Embryonic facial prominence (tissue), 1 donor: Measurements from ENCODE around the gene LCP2.
"Not testable (repeated sequence)": the region's sequence is repeated elsewhere in the genome, so short reads cannot be mapped to it uniquely, and the experiment has no call there.

Source experiments
- DNase-seq: peaks from one replicate; pipeline ENCODE4 v3.0.0-alpha.2; 2016; ENCODE audit errors: extremely low spot score

The LCP2 gene

DNA sequence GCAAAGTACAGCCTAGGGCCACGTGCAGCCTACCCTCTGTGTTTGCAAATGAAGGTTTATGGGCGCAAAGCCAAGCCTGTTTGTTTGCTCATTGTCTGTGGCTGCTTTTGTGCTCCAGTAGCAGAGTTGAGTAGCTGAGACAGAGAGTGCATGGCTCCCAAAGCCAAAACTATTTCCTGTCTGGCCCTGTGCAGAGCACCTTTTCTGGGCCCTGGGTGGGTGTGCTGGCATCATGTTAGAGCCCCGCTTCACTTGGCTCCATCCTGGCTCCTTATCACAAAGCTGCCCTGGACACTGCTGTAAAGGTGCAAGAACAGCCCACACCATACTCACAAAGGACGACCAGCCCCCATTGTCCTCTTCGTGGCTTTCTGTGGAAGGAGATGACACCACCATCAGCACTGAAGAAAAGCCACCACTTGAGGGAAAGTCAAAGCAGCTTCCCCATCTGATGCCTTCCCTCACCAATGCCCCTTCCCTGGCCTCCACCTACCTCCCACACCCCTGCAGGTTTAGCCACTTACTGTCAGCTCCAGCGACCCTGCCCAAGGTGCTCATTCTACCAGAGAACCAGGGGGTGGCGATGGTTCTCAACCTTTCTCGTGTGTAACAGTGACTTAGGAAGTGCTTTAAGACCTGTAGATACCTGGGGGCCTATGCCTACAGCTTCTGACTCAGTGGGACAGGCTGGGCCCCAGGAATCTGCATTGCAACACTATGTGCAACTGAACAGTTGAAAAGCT lies 23.4 kb downstream of the LCP2 start:
- no peak for DNase-seq

DNA sequence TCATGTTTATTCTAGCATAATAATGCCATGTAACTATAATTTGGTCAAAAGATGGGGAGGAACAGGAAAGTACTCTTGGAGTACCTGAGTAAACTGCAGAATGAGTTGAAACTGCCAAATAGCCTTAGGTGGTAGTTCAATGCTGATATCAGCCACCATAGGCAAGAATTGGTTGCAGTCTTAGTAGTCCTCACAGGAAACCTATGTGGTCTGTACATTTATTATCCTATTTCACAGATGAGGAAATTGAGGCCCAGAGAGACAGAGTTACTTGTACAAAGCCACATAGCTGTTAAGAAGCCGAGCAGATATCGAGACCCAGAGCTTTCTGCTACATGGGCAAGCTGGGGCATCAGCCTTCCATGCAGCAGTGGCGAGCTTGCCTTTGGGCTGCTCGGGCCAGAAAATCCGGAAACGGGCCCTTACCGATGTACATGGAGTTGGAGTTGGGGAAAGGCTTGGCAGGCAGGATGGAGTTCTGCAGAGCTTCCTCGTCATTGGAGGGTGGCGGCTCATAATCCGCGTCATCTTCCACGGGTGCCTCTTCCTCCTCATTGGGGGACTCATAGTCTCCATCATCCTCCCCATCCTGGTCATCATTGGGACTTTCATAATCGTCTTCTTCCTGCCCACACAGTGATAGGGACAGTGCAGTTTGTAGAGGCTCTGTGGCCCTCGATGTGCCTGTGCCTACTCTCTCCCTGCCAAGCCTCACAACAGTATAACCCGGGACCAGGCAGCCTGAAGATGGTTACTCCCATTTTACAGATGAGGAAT lies 27.1 kb downstream of the LCP2 start:
- no peak for DNase-seq

DNA sequence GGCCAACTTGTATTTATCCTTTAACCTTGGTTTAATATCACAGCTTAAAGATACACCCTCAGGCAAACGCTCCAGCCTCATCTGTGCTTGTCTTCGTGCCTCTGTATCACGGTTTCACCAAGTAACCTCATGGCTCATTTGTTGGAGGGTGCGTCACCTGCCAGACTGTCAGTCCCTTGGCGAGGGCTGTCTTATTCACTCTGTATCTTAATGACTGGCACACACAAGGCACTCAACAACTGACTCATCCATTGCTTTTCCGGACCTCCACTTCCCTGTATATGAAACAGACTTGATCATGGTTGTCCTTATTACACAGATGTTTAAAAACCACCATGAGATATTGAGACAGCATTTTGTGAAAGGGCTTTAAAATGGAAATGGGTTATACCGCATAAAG lies 28.0 kb downstream of the LCP2 start:
- no peak for DNase-seq

DNA sequence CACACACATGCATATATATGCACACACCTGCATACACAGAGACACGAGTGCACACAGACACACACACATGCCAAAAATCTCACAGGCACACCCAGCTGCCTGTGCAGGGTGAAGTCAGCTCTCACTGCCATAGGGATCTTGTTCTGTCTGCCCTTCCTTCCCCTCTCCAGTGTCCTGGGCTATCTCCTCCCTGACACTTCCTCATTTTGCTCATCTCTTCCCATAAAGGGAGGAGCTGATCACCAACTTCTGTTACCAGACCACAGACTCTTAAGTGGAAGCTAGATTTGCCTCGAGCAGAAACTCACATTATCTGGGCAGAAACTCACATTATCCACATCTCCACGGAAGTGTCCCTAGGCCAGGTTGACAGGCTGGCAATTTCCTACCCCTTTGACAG lies 28.7 kb downstream of the LCP2 start:
- no peak for DNase-seq

DNA sequence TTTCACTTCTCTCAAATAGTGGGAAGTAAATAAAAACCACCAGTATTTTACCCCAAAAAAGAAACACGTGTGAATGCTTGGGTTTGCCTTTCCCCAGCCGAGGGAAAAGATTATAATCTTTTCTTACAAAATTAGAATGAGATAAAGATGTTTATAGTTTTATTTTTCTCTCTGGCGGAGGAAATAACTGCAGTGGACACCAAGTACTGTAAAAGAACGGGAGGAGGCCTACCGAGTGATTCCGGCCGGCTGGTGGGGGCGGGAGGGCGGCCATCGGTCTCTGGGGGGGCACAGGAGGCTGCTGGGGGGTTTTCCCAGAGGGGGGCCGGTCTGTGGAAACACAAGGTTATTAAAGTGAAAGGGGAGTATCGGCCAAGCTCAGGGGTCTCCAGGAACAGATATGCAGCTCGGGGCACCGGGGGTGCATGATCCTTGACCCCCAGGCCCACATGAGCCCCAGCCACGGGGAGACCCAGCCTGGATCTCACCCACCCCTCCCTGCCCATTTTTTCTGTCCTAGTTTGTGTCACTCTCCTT lies 29.4 kb downstream of the LCP2 start:
- DNase-seq: no peak

DNA sequence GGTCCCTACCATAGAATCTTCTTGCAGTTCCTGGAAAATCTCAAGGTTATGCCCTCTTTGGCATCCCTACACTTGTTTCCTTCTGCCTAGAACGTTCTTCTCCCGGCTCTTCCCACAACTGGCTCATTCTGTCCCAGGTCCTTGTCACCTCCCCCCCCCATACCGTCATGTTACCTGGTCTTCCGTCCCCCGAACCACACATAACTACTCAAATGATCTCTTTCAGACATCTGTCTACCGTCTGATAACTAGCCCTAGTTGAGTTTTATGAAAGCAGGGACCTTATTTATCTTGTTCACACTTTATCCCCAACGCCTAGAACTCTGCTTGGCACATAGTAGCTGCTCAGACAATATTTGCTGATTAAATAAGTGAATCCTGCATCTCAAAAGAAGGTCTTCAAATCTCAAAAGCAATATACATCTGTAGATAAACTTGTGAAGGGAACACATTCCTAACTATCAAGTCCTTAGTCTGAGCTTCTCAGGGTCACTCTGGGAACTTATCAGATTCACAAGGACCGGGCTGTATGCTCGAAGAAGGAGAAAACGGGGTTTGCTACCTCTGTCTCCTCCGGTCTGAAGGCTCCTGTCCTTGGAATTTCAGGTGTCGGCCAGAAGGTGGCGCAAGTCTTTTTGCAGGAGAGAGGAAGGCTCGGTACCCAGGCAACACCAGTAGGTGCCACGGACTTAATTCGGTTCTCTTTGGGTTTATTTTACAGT lies 30.0 kb downstream of the LCP2 start:
- DNase-seq: peak; percentile 44

DNA sequence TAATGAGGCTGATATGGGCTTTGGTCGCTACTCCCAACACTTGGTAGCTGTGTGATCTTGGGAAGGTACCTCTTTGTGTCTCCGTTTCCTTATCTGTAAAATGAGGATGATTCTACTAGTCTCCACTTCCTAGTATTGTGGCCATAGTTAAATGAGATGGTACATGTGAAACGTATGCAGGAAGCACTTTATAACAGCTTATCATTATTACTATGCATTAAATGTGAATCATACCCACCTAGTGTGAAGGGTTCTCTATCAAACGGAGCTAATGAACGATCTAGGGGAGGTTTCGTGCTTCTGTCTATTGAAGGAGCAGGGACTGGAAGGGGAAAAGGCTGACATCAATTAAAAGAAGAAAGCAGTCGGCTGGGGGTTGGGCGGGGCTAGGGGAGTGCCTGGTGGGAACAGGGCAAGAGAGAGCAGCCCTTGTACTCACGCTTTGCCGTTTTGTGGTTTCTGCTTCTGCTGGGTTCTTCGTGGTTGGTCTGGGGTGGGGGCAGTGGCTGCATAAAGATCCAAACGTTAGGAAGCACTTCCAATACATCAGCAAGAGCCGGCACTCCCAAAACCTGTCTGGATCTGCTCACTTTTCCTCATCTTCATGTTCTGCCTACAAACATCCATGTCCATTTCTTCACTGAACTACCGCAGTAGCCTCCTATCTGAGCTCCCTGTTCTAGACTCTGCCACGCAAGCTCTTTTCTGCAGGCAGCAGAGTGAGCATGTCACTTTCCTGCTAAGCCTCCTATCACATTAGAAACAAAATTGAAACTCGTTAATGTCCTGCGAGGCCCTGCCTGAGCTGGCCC lies 30.8 kb downstream of the LCP2 start:
- DNase-seq: no peak

DNA sequence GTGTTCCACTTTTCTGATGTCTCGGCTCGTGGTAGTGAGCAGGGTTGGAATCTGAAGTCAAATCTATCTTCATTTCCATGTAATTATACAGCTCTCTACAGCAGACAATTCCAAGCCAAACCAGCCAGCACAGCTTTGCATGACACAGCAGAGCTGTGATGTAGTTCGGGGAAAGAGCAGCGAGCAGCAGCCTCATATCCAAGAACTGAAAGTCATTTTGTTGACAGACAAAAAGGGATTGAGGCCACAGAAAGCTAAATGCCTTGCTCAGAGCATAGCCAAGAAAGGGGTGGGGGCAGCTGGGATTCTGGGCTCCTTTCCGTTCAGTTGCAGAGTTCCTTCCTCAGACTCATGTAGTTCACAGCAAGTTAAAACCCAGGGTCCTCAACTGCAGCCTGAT lies 32.1 kb downstream of the LCP2 start:
- peak; percentile 60 for DNase-seq

DNA sequence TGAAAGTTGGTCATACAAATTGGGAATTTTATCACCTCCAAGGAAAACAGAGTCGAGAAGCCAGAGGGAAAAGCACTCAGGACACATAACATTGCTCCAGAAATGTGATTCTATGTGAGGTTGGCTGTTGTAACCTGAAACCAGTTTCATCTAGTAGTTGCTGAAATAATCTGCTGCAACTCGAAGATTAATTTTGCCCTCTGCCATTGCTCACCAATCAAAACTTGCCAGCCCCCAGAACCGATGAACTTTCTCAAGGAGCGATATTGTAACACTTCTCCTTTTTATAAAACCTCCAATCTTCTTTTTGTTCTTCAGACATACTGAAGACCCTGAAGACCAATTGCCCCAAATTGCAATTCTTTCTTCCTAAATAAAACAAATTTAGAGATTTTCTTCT lies 33.7 kb downstream of the LCP2 start:
- no peak for DNase-seq

DNA sequence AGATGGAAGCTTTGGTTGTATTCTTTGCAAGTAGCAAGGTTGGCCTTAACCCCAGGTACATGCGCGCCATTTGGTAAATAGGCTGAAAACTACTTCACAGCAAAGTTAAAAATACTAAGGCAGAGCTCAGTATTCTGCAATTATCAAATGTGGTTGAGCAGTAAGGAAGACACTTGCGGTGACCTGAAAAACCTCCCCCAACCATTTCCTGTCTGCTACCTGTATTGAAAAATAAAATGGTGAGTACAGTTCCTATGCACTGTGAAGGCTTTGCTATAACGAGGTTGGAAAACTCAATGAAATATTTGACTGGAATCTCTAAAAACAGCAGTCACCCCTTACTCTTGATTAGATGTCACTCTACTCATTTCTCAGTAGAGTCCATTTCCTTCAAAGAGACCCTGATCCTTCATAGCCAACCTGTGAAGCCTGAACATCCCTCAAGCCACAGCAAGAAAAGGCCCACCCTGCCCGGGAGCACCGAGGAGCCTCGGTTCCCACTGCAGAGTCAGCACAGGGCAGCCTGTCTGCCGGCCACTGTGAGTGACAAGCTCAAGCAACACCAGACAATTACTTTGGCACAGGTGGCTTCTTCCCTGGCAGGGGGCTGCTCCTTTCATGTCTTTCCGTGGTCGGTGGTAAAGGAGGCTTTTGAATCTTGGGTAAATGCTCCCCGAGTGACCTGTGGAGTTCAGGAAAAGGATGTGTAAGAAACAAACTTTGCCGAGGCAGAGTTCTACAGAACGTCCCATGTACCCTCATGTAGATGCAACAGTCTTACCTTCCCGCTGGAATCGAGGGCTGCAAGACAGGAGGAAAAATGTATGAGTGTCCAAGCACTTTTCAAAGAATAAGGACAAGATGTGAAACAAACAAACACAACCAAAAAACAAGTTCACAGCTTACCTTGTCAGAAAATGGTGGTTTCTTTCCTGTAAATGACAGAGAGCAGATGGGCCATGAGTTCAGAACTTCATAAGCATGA lies 35.2 kb downstream of the LCP2 start:
- no peak for DNase-seq

DNA sequence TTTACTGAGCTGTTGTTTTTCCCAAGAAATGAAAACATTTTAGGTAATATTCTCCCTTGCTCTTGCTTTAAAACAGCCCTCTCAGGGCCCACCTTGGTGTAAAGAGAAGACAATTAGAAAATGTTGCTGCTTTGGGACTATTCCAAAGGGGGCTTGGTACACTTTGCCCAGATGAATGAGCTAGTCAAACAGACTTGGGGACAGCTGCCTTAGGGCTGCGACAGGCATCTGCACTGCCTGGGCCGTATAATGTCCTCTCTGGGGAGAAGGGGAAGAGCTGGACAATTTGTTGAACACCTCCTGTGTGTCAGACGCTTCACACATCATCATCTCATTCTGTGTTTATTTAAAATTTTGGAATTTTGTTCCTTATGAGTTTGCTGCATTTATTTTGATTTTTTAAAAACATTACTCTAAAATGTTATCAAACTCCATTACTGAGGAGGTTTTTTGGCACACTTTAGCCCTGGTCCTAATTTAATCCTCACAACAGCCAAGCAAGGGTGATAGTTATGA lies 36.0 kb downstream of the LCP2 start:
- no peak for DNase-seq

DNA sequence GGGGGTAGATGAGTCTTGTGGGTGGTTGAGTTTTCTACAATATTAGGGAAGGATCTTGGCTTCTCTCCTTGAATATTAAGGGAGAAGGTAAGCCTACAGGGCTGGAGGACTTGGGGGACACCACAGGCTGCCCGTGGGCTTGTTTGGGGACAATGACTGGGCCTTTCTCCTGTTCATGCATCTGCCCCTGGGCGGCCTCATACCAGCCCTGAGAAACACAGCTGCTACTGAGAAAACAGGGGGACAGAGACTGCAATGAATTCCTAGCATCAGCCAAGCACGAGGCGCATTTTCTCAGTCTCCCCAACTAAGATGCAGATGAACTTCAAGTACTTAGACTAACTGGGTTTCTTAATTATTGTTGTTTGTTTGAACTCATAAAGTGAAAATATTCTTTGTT lies 40.2 kb downstream of the LCP2 start:
- DNase-seq: no peak

DNA sequence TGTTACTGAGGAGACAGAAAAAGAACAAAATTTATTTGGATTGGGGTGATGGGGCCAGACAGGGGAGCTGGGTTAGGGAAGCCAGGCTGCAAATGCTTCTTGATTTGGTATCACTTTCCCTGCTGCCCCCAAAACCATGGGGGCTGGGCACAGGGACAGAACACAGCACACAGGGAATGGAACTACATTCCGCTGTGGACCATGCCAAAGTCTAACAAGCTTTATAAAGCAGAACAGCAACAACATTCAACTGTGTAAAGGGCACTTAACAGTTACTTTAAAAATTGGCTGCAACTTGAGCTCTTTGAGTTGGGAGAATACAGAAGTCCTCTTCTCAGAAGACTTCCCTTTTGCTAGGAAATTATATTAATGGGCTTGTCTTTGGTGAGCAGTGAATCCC lies 41.0 kb downstream of the LCP2 start:
- no peak for DNase-seq

DNA sequence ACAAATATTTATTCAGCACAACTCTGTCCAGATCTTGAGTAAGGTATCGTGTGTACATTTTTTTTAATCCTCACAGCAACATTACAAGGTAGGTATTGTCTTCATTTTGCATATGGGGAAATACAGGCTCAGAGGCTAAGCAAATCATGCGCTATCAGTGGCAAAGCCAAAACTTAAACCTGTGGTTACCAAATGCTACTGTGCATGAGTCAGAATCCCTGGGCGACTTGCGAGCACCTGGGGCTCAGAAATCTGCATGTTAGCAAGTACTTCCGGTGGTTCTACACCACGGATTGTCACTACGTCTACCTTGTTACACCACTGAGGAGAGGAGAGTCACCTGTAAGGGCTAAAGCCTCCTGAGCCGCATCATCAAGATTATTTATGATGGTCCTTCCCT lies 43.5 kb downstream of the LCP2 start:
- no peak for DNase-seq

DNA sequence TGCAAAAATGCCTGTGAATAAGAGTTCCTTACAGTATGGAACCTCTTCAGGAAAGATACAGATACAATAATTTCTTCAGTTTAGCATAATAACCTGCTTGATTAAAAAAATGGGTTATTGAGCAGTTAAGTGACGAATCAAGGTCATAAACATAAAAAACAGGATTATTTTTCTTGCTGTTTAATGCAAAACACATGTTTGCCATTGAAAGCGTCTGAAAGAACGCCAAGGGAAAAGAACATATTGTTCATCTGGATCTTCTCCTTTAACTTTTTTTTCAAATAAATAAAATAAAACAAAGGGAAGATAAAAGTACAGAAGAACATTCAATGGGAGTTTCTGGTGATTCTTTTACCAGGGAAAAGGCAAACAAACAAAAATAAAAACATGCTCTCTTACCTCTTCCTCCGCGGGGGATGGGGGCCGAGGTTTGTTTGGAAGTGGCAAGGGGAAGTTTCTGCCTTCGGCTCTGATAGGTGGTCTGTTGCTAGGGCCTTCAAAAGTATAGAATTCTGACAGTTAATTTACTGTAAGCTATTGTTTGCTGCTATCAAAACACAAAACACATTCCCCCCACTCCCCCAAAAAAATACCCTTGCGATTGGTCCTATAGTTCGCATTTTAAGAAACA lies 44.7 kb downstream of the LCP2 start:
- DNase-seq: no peak

DNA sequence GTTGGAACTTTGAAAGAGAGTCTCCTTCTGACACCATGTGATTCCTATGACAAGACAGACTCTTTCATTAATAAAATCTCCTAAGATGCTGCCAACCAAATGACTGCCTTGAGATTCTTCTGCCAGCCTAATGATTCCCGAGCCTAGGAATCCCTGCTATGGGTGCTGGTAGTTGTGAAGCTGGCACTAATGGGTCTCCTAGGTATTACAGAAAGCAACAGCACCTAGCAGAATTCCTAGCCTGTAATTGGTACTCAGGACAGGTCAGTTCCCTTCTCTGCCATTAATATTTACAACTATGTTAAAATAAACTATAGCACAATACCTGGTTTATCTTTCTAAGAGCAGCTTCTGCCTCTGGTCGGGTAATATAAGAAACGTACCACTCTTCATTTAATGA lies 45.5 kb downstream of the LCP2 start:
- no peak for DNase-seq

DNA sequence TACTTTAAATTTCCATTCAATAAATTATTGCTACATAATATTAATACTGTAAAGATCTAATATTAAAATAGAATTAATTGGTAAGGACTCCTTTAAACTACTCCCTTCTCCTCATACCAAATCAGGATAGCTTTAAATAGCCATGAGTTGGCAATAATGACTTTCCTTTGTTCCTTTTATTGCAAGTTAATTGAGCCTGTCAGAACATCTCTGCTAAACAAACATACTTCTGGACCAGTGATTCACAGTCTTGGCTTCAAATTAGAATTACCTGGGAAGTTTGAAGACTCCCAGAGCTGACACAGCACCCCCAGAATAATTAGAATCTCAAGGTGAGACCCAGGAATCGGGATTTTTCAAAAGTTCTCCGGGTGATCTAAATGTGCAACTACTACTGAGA lies 46.1 kb downstream of the LCP2 start:
- no peak for DNase-seq

DNA sequence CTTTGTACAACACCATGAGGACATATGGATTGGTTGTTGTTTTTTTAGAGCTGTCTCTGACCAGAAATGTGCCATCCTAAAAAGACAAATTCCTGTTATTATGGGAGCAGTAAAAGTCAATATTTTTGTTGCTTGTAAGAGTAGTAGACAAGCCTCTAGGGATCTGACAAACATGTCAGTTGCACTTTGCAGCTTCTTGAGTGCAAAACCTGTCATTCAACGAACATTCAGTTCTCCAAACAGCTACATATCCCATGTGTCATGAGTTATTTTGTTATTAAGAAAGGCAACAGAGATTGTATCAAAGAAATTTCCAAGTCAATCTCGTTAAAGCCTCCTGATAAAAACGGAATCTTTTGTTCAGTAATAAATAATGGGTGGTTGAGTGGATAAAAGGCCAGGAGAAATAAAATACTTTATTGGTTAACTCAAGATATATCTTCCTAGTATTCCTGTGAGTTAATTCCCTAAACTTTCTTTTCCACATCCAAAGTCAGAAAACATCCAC lies 46.7 kb downstream of the LCP2 start:
- DNase-seq: no peak

DNA sequence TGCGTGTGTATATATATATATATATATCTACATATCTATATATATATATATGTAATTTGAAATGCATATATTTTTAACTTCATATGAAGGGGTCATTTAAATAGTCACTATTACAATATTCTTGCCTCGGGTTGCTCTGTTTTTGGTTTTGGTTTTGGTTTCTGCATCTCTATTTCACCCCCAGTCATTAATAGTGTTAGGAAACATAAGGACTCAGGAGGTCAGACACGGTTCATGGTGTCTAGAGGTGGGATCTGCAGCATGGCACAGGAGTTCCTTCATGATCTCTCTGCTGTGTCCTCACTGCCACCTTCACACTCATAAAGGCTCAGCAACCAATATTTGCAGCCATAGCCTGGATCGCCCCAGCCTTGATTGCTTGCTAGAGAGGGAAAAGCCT lies 48.2 kb downstream of the LCP2 start:
- no peak for DNase-seq

DNA sequence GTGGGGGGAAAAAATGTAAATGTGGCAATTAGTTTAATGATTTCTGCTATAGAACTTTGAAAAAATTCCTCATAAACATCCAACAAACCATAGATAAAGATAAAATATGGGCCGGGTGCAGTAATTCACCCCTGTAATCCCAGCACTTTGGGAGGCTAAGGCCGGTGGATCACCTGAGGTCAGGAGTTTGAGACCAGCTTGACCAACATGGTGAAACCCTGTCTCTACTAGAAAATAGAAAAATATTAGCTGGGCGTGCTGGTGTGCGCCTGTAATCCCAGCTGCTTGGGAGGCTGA lies 48.7 kb downstream of the LCP2 start:
- DNase-seq: not testable (repeated sequence)
